NCI-H187 treated with DMSO at 0.1 percent for 48 hours (cell line): ENCODE data around the gene PEAK1.
"Not testable (repeated sequence)": the region's sequence is repeated elsewhere in the genome, so short reads cannot be mapped to it uniquely, and the experiment has no call there.

Experiments used
- DNase-seq: peaks from one replicate; lab custom pipeline; 2025; lab: John Stamatoyannopoulos, UW

Gene PEAK1

GRCh38 chr15:77295446-77295845, 124.5 kb downstream of the PEAK1 start:
- no peak for DNase-seq

- no peak for DNase-seq
Measured at GRCh38 chr15:77292969-77293558, 126.8 kb downstream of the PEAK1 start.

DNA sequence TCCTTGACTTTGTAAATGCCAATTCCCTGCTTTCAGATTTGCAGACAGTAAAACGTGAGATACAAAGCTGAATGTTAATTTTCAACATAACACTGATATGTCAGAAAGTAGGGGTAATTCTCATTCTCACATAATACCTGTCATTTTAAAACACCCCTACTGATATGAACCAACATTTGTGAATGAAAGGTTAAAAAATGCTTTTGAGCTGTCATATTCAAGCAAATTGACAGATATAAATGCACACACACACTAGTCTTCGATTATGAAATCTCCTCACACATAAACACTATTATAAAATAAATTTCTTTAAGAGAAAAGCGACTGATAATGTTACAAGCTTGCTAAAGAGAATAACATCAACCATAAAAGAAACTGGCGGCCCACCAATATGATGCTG, 128.8 kb downstream of the PEAK1 start:
- DNase-seq = no peak

DNA sequence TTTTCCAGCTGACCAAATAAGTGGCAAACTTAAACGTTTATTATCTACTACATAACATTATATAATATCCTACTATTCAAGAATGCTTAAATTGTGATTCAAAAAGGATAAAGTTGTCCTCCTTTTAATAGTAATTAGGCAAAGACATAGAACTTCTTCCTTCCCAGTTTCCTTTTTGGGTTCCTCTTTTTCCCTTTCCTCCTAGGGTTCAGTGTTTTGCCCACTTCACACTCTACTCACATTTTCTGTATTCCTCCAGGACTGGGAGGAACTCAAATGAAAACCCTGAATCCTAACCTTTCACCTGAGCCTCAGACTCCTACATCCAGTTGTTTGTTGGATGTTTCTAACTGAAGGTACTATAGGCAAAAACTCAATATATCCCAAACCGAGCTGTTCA, 132.5 kb downstream of the PEAK1 start:
- no peak for DNase-seq

- DNase-seq = no peak
Measured at GRCh38 chr15:77285057-77285997, 134.6 kb downstream of the PEAK1 start.

- DNase-seq = no peak
Measured at GRCh38 chr15:77282333-77282732, 137.6 kb downstream of the PEAK1 start.

GRCh38 chr15:77276943-77277342, 143.0 kb downstream of the PEAK1 start:
- no peak for DNase-seq

DNA sequence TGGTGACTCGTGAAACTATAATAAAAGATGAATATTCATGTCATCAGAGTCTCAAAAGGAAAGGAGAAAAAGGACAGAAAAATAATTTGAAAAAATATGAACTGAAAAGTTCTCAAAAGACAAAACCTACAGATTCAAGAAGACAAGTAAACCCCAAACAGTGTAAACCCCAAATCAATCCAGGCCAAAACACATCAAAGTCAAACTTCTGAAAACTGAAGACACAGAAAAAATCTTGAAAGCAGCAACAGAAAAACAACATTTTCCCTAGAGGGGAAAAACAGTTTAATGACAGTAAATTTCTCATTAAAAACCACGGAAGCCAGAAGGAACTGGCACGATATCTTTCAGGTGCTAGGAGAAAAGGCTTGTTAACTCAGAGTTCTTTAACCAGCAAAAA, 143.8 kb downstream of the PEAK1 start:
- DNase-seq = no peak

- DNase-seq = not testable (repeated sequence)
Measured at GRCh38 chr15:77273136-77273535, 146.8 kb downstream of the PEAK1 start.

- DNase-seq = no peak
Measured at GRCh38 chr15:77266708-77267386, 153.1 kb downstream of the PEAK1 start.

- DNase-seq = no peak
Measured at GRCh38 chr15:77255385-77255784, 164.5 kb downstream of the PEAK1 start.

- DNase-seq = no peak
Measured at GRCh38 chr15:77251662-77252061, 168.2 kb downstream of the PEAK1 start.

- no peak for DNase-seq
Measured at GRCh38 chr15:77247116-77247515, 172.8 kb downstream of the PEAK1 start.

GRCh38 chr15:77243716-77244401, 176.0 kb downstream of the PEAK1 start:
- no peak for DNase-seq

DNA sequence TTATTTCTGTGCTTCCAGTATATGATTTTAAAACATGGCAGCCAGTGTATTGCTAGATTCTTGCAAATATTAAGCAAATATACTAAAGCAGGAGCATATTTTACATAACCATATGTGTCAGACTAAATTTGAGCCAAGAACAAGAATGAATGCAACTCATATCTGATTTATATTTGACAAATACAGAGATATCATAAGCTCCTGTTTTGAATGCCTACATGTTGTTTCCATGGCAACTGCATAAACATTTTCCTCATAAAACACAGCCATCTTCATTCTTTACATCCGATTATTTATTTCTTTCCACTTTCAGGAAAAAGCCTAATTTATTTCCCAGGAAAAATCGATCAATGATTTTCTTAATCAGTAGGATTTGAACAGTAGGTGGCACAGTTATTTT, 176.8 kb downstream of the PEAK1 start:
- DNase-seq = no peak

- DNase-seq = no peak
Measured at GRCh38 chr15:77239882-77240608, 179.9 kb downstream of the PEAK1 start.

- DNase-seq = no peak
Measured at GRCh38 chr15:77235566-77235965, 184.3 kb downstream of the PEAK1 start.

- DNase-seq = no peak
Measured at GRCh38 chr15:77228828-77229227, 191.1 kb downstream of the PEAK1 start.

DNA sequence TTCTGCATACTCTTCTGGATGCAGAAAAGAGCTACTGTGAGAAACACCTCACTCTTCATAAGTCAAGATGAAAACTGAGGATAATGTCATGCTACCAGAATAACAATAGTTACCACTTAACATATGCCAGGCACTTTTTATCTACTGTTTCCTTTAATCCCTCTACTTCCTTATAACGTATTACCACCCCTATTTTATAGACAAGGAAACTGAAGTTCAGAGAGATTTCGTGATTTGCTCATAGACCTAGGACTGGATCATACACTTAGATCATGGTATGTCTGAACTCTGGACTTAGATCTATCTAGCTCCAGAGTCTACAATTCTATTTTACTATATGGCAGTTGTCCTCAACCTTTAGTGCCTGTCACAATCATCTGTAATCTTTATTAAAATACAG, 193.3 kb downstream of the PEAK1 start:
- DNase-seq = no peak

DNA sequence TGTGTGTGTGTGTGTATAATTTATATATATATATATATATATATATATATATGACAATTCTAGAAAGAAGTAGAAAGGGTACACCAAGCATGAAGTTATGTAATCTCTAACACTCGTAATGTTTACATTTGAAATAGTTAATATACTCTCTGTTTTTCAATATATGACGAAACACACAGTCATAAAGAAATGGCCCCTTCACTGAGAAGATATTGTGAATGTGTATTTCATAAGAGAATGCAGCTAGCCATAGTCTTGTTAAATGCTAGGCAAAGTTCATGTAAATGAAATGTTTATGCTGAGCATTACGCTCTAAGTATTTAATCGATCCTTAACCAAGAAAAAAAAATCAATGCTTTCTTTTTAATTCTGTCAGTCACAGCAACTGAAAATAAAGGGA, 194.3 kb downstream of the PEAK1 start:
- no peak for DNase-seq

- no peak for DNase-seq
Measured at GRCh38 chr15:77225088-77225487, 194.8 kb downstream of the PEAK1 start.

GRCh38 chr15:77224352-77224751, 195.6 kb downstream of the PEAK1 start:
- DNase-seq = no peak
